SK-N-SH (cell line): ENCODE data around the gene LRRC58. TPM values are rescaled to one million over a fixed set of nuclear protein-coding genes. Genes with fewer than 3 reads are reported as not detected.
"Not testable (repeated sequence)": the region's sequence is repeated elsewhere in the genome, so short reads cannot be mapped to it uniquely, and the experiment has no call there.

ENCODE experiments used
- CTCF ChIA-PET: fragments of 300-600, 350-600 bp; formaldehyde crosslinking; extraction: SDS; loops from one replicate; lab custom pipeline; 2021; lab: Yijun Ruan, JAX
- POLR2A ChIA-PET: fragments of 350-600 bp; sonication (Branson Sonifier 250); formaldehyde crosslinking; extraction: SDS; loops from one replicate; lab custom pipeline; 2020; ENCODE audit warnings: antibody characterized with exemption, inconsistent platforms; lab: Yijun Ruan, JAX
- DNase-seq: peaks from one replicate; pipeline ENCODE4 v3.0.0; 2012
- H2AFZ ChIP-seq: fragments of 200-600 bp; sonication (generic); 2 replicates; pipeline ENCODE4 v1.8.1; 2016; ENCODE audit warnings: antibody characterized with exemption, mild to moderate bottlenecking, low read depth
- H3F3A ChIP-seq: fragments of 200-600 bp; sonication (generic); replicated peaks from 2 replicates; pipeline ENCODE3; 2016; ENCODE audit warnings: antibody characterized with exemption, mild to moderate bottlenecking; ENCODE audit not compliant: insufficient read depth
- H3K27ac ChIP-seq, 2 experiments: fragments of 200-500 bp in 1 of 2; fragments of 200-600 bp in 1 of 2; sonication (Bioruptor generic) in 1 of 2; sonication (generic), shearing (Covaris generic) in 1 of 2; 2 replicates each; pipeline versions ENCODE4 v1.5.1 to v1.6.1; 2014 to 2016; ENCODE audit warnings: low read depth in 2 of 2, inconsistent platforms in 1 of 2, low read length in 1 of 2, mild to moderate bottlenecking in 1 of 2, mixed read lengths in 1 of 2
- H3K27me3 ChIP-seq: fragments of 200-600 bp; sonication (generic), shearing (Covaris generic); 2 replicates; pipeline ENCODE4 v1.6.1; 2016; ENCODE audit warnings: mixed run types; ENCODE audit not compliant: insufficient read depth
- H3K36me3 ChIP-seq, 2 experiments: fragments of 200-500 bp in 1 of 2; fragments of 200-600 bp in 1 of 2; sonication (Bioruptor generic) in 1 of 2; sonication (generic) in 1 of 2; replicated peaks in 1 of 2; 2 replicates each; pipeline versions ENCODE3 to v1.5.1; 2014 to 2016; ENCODE audit warnings: low read length in 1 of 2, mild to moderate bottlenecking in 1 of 2; ENCODE audit not compliant: insufficient read depth in 2 of 2, control insufficient read depth in 1 of 2
- H3K4me1 ChIP-seq, 2 experiments: fragments of 200-500 bp in 1 of 2; fragments of 200-600 bp in 1 of 2; sonication (Bioruptor generic) in 1 of 2; sonication (generic), shearing (Covaris generic) in 1 of 2; 2 replicates each; pipeline versions ENCODE4 v1.5.1 to v1.6.1; 2014 to 2016; ENCODE audit warnings: low read depth in 1 of 2, low read length in 1 of 2, mixed run types in 1 of 2; ENCODE audit not compliant: insufficient read depth in 2 of 2, control insufficient read depth in 1 of 2
- H3K4me2 ChIP-seq: fragments of 200-600 bp; sonication (generic), shearing (Covaris generic); 2 replicates; pipeline ENCODE4 v1.6.1; 2017; ENCODE audit warnings: mixed run types
- H3K4me3 ChIP-seq, 2 experiments: fragments of 200-500 bp in 1 of 2; fragments of 200-600 bp in 1 of 2; sonication (Bioruptor generic) in 1 of 2; sonication (generic), shearing (Covaris generic) in 1 of 2; 2 replicates each; pipeline versions ENCODE4 v1.5.1 to v1.8.1; 2014 to 2016; ENCODE audit warnings: low read depth in 2 of 2, inconsistent platforms in 1 of 2, low read length in 1 of 2, mild to moderate bottlenecking in 1 of 2, mixed read lengths in 1 of 2, moderate library complexity in 1 of 2
- H3K79me2 ChIP-seq: fragments of 200-600 bp; sonication (generic); 2 replicates; pipeline ENCODE4 v1.8.1; 2017; ENCODE audit warnings: mild to moderate bottlenecking; ENCODE audit not compliant: insufficient read depth
- H3K9ac ChIP-seq: fragments of 200-600 bp; sonication (generic); 2 replicates; pipeline ENCODE4 v1.6.1; 2017; ENCODE audit warnings: mixed run types
- H3K9me2 ChIP-seq: fragments of 200-600 bp; sonication (generic); 2 replicates; pipeline ENCODE4 v1.6.1; 2017; ENCODE audit warnings: mixed run types
- H3K9me3 ChIP-seq: fragments of 200-600 bp; sonication (generic); 2 replicates; pipeline ENCODE4 v1.6.1; 2017; ENCODE audit warnings: mixed run types, mild to moderate bottlenecking, moderate library complexity
- H4K20me1 ChIP-seq: fragments of 200-600 bp; sonication (generic); 2 replicates; pipeline ENCODE4 v1.6.1; 2017; ENCODE audit warnings: mild to moderate bottlenecking, mixed run types; ENCODE audit not compliant: insufficient read depth
- CHD2 ChIP-seq: fragments of 150-350 bp; IDR thresholded peaks from 2 replicates; pipeline ENCODE4 v1.6.1; 2018; ENCODE audit warnings: low read length; ENCODE audit not compliant: partially characterized antibody
- ELF1 ChIP-seq: IDR thresholded peaks from 2 replicates; pipeline ENCODE4 v1.4.0; 2012
- EZH2phosphoT487 ChIP-seq: fragments of 200-600 bp; sonication (generic); IDR thresholded peaks from 2 replicates; pipeline ENCODE4 v1.6.1; 2017; ENCODE audit warnings: low read depth, mixed run types, mild to moderate bottlenecking, antibody characterized with exemption, moderate library complexity, borderline replicate concordance
- GABPA ChIP-seq: IDR thresholded peaks from 2 replicates; pipeline ENCODE4 v1.4.0; 2012; ENCODE audit warnings: low read depth, mild to moderate bottlenecking
- IRF3 ChIP-seq: fragments of 150-350 bp; IDR thresholded peaks from 2 replicates; pipeline ENCODE4 v1.6.1; 2016; ENCODE audit warnings: mild to moderate bottlenecking, low read depth, low read length
- NFIC ChIP-seq: IDR thresholded peaks from 2 replicates; pipeline ENCODE4 v1.4.0; 2012; ENCODE audit warnings: borderline replicate concordance
- NRF1 ChIP-seq: IDR thresholded peaks from 2 replicates; pipeline ENCODE4 v1.6.1; 2012; ENCODE audit warnings: low read depth, mild to moderate bottlenecking, low read length
- RXRA ChIP-seq: IDR thresholded peaks from 2 replicates; pipeline ENCODE4 v1.4.0; 2012; ENCODE audit warnings: low read depth, mild to moderate bottlenecking, borderline replicate concordance
- TAF1 ChIP-seq: IDR thresholded peaks from 2 replicates; pipeline ENCODE4 v1.6.1; 2012; ENCODE audit warnings: low read depth, mild to moderate bottlenecking, low read length, moderate library complexity, borderline replicate concordance
- TEAD4 ChIP-seq: IDR thresholded peaks from 2 replicates; pipeline ENCODE4 v1.4.0; 2012; ENCODE audit warnings: mild to moderate bottlenecking, borderline replicate concordance; ENCODE audit not compliant: insufficient read depth
- YY1 ChIP-seq: IDR thresholded peaks from 2 replicates; pipeline ENCODE4 v1.4.0; 2012; ENCODE audit warnings: low read depth, mild to moderate bottlenecking
- WGBS: methylation state at CpG from one replicate; pipeline ENCODE4 v1.1.6; 2017; ENCODE audit warnings: low lambda C conversion rate; 5-methylcytosine and 5-hydroxymethylcytosine counted together
- polyA plus RNA-seq, 3 experiments: library from polyadenylated mRNA; depleted of rRNA; stranded (reverse); fragments of >200 nt; gene quantifications; 2 replicates each; pipeline ENCODE4 v1.2.3, GENCODE V29; 2012
- TF ChIP-seq, protein P1 (sequence below): fragments of 150-350 bp; IDR thresholded peaks from 2 replicates; pipeline ENCODE4 v1.6.1; 2017; ENCODE audit warnings: antibody characterized with exemption, low read length, low read depth, borderline replicate concordance
- TF ChIP-seq, protein P2 (sequence below): fragments of 200-600 bp; sonication (generic); IDR thresholded peaks from 2 replicates; pipeline ENCODE4 v1.6.1; 2017; ENCODE audit warnings: antibody characterized with exemption, mild to moderate bottlenecking, moderate library complexity

LRRC58 gene
- polyA plus RNA-seq, 1 of the 3 experiments (the other 2 are of a cell fraction), result 5.8 TPM

DNA sequence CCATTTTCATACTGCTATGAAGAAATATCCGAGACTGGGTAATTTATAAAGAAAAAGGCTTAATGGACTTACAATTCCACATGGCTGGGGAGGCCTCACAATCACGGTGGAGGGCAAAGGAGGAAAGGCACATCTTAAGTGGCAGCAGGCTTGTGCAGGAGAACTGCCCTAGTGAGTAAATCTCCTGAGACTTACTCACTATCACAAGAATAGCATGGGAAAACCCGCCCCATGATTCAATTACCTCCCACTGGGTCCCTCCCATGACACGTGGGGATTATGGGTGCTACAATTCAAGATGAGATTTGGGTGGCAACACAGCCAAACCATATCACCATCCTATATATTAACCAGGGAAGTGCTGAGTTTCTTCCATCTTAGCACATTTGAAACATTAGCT, 25.4 kb downstream of the LRRC58 start:
- H4K20me1 ChIP-seq, H3K9me3 ChIP-seq, H2AFZ ChIP-seq, DNase-seq, H3K4me2 ChIP-seq, H3K79me2 ChIP-seq, H3K9me2 ChIP-seq, H3K4me1 ChIP-seq, POLR2A ChIA-PET, CTCF ChIA-PET, H3K27me3 ChIP-seq, H3F3A ChIP-seq, H3K4me3 ChIP-seq, H3K9ac ChIP-seq, H3K27ac ChIP-seq: not testable (repeated sequence)
- WGBS, result 95% methylated on average over 4 of the region's 4 CpGs
- peaks cover 20 to 40% of the 10 kb centered on the region in 2 experiments for H3K36me3 ChIP-seq

DNA sequence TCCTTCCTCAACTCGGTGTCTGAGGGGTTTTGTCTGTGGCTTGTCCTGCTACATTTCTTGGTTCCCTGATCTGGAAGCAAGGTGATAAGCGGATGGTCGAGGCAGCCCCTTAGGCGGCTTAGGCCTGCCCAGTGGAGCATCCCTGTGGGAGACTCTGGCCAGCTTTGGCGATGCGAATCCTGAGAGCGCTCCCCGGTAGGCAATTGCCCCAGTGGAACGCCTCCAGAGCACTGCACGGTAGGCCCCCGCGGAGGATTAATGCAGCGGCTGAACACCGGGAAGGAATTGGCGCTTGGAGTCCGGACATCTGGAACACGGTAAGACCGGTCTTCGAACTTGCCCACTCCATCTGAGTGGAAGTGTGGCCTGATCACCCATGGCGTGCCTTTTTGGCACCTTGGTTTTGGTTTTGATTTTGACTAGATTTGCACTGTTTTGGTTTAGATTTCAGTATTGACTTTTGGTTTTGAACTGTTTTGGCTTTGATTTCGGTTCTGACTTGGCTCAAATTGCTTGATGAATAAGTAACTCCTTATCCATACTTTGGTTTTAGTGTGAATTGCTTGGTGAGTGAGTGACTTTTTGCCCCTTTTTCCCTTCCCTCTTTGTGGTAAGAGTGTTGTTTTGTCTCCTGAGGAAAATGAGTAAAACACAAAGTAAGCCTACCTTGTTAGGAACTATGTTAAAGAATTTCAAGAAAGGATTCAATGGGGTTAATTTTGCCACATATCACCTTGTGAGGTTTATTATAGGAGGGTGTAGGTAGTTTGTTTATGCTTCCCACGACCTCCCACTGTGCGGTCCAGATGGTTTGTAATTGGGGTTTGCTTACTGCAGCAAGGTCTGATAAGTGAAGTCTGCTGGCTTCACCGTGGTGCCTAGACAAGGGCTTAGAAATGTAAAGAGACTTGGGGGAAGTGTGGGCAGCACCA, 37.0 kb downstream of the LRRC58 start:
- TF ChIP-seq YY1, result no peak
- TF ChIP-seq, protein P1, sequence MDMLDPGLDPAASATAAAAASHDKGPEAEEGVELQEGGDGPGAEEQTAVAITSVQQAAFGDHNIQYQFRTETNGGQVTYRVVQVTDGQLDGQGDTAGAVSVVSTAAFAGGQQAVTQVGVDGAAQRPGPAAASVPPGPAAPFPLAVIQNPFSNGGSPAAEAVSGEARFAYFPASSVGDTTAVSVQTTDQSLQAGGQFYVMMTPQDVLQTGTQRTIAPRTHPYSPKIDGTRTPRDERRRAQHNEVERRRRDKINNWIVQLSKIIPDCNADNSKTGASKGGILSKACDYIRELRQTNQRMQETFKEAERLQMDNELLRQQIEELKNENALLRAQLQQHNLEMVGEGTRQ, result no peak
- no peak for TF ChIP-seq NRF1
- TF ChIP-seq RXRA, result no peak
- no peak for TF ChIP-seq NFIC
- no peak for TF ChIP-seq TEAD4
- TF ChIP-seq TAF1, result no peak
- no peak for TF ChIP-seq EZH2phosphoT487
- TF ChIP-seq ELF1, result no peak
- TF ChIP-seq, protein P2, sequence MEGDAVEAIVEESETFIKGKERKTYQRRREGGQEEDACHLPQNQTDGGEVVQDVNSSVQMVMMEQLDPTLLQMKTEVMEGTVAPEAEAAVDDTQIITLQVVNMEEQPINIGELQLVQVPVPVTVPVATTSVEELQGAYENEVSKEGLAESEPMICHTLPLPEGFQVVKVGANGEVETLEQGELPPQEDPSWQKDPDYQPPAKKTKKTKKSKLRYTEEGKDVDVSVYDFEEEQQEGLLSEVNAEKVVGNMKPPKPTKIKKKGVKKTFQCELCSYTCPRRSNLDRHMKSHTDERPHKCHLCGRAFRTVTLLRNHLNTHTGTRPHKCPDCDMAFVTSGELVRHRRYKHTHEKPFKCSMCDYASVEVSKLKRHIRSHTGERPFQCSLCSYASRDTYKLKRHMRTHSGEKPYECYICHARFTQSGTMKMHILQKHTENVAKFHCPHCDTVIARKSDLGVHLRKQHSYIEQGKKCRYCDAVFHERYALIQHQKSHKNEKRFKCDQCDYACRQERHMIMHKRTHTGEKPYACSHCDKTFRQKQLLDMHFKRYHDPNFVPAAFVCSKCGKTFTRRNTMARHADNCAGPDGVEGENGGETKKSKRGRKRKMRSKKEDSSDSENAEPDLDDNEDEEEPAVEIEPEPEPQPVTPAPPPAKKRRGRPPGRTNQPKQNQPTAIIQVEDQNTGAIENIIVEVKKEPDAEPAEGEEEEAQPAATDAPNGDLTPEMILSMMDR, result no peak
- TF ChIP-seq CHD2, result no peak
- TF ChIP-seq IRF3, result no peak
- no peak for TF ChIP-seq GABPA
- H3F3A ChIP-seq, result no peaks in the 10 kb centered on the region
- POLR2A ChIA-PET, result no interaction called here
- no peak for DNase-seq
- peaks cover 0 to 17% of the 10 kb centered on the region in 2 experiments for H3K36me3 ChIP-seq
- H3K27ac ChIP-seq, result no peak overlapping the region
- H3K4me3 ChIP-seq, result no peak overlapping the region
- H2AFZ ChIP-seq, result no peak overlapping the region
- H3K4me2 ChIP-seq, result no peak overlapping the region
- H4K20me1 ChIP-seq, result no peaks in the 10 kb centered on the region
- H3K79me2 ChIP-seq, result no peaks in the 10 kb centered on the region
- WGBS, result 91% methylated on average over 18 of the region's 24 CpGs
- no peaks in the 10 kb centered on the region for H3K27me3 ChIP-seq
- CTCF ChIA-PET, result interaction anchor here (1.1 kb wide), 1 partner anchor 16 kb away, joined by 3 read pairs; no protein-coding TSS in a partner anchor
- no peaks in the 10 kb centered on the region for H3K9me2 ChIP-seq
- no peak overlapping the region for H3K9ac ChIP-seq
- peaks cover 18% of the 10 kb centered on the region; the same call in 1 of the 2 replicates for H3K9me3 ChIP-seq
- no peaks in the 10 kb centered on the region for H3K4me1 ChIP-seq
